IPS-11a (cell line): ENCODE measurements around the gene SLC1A3.

Source experiments
- H3K4me3 ChIP-seq: one replicate; pipeline ENCODE4 v1.5.1; 2013; ENCODE audit warnings: low read depth, low read length, control low read depth

The SLC1A3 gene

GRCh38 chr5:36654564-36654963, 48.2 kb downstream of the SLC1A3 start:
- H3K4me3 ChIP-seq = no peak overlapping the region

- no peak overlapping the region for H3K4me3 ChIP-seq
These were observed 48.8 kb downstream of the SLC1A3 start for GRCh38 chr5:36655161-36655560.

- no peak overlapping the region for H3K4me3 ChIP-seq
These were observed 50.1 kb downstream of the SLC1A3 start for GRCh38 chr5:36656556-36656955.

- no peak overlapping the region for H3K4me3 ChIP-seq
These were observed 51.2 kb downstream of the SLC1A3 start for GRCh38 chr5:36657563-36657995.

- H3K4me3 ChIP-seq = no peak overlapping the region
These were observed 51.8 kb downstream of the SLC1A3 start for GRCh38 chr5:36658038-36658756.

- H3K4me3 ChIP-seq = no peak overlapping the region
These were observed 53.0 kb downstream of the SLC1A3 start for GRCh38 chr5:36659411-36659810.

GRCh38 chr5:36660397-36661049, 54.1 kb downstream of the SLC1A3 start:
- no peak overlapping the region for H3K4me3 ChIP-seq

GRCh38 chr5:36661456-36662220, 55.2 kb downstream of the SLC1A3 start:
- no peak overlapping the region for H3K4me3 ChIP-seq

- H3K4me3 ChIP-seq = no peak overlapping the region
These were observed 56.0 kb downstream of the SLC1A3 start for GRCh38 chr5:36662291-36662851.

GRCh38 chr5:36664766-36665165, 58.4 kb downstream of the SLC1A3 start:
- H3K4me3 ChIP-seq = no peak overlapping the region

GRCh38 chr5:36665628-36666027, 59.2 kb downstream of the SLC1A3 start:
- no peak overlapping the region for H3K4me3 ChIP-seq

- H3K4me3 ChIP-seq = no peak overlapping the region
These were observed 59.9 kb downstream of the SLC1A3 start for GRCh38 chr5:36666274-36666673.

- H3K4me3 ChIP-seq = no peak overlapping the region
These were observed 60.6 kb downstream of the SLC1A3 start for GRCh38 chr5:36666986-36667385.

GRCh38 chr5:36667824-36668223, 61.4 kb downstream of the SLC1A3 start:
- H3K4me3 ChIP-seq = no peak overlapping the region

- H3K4me3 ChIP-seq = no peak overlapping the region
These were observed 62.7 kb downstream of the SLC1A3 start for GRCh38 chr5:36669015-36669651.

GRCh38 chr5:36670548-36670947, 64.1 kb downstream of the SLC1A3 start:
- no peak overlapping the region for H3K4me3 ChIP-seq

- H3K4me3 ChIP-seq = no peak overlapping the region
These were observed 68.9 kb downstream of the SLC1A3 start for GRCh38 chr5:36675282-36675681.

GRCh38 chr5:36679221-36679989, 73.0 kb downstream of the SLC1A3 start:
- H3K4me3 ChIP-seq = no peak overlapping the region

GRCh38 chr5:36680066-36680465, 73.7 kb downstream of the SLC1A3 start:
- no peak overlapping the region for H3K4me3 ChIP-seq

- no peak overlapping the region for H3K4me3 ChIP-seq
These were observed 75.3 kb downstream of the SLC1A3 start for GRCh38 chr5:36681711-36682110.
